Measurements from ENCODE around the gene KLF2.
A peak's percentile ranks its signal among the peaks of the same experiment; 100 is the strongest.

KLF2 gene

DNA sequence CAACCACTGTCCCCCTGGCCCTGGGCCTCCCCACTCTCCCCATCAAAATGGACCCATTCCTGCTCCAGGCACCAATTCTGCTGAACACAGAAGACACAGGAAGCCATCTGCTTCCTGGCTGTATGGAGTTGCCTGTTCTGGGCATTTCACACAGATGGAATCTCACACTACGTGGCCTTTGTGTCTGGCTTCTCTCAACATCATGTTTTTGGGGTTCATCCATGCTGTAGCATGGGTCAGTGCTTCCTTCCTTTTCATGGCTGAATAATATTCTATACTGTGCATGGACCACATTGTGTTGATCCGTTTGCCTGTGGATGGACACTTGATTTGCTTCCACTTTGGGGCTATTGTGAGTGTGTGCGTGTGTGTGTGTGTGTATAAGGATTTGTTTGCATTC lies 15.0 kb upstream of the KLF2 start:
- DNase-seq = no peak

DNA sequence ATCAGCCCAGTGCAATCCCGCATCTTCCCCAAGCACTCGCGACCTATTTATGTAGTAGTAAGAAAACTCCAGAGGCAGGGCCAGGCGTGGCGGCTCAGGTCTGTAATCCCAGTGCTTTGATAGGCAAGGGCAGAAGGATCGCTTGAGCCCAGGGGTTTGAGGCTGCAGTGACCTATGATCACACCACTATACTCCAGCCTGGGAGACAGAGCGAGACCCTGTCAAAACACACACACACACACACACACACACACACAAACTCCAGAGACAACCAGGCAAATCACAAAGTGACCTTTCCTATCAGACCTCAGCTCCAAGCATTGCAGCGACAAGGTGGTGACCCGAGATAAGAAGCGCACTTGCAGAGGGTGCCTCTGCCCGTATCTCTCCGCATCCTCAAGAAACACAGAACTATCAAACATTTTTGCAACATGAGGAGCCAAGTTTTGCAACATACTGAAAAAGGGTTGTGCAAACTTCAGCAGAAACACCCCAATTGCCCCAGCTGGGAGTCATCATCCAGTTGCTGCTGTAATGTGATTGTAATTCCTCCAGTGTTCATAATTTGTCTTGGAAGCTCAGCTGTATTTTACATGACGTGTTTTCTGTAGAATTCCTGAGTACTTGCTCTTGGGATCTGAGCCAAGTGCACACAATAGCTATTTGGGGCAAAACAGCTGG lies 8.7 kb upstream of the KLF2 start:
- DNase-seq = no peak

DNA sequence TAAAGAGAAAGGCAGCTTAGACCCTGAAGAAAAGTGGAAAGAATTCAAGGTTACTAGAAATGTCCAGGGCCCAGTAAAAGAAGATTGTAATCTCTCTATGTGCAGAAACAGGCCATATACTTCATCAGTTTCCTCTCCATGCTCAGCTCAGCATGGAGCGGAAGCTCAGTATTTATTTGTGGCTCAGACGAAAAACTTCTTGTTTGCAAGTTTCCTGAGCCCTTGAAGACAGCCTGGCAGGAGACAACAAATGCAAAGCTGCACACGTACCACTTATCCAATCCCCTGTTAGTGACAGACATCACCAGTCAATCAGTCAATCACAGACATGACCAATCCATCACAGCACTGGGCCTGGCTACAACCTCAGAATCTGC lies 8.1 kb upstream of the KLF2 start:
- no peak for DNase-seq

DNA sequence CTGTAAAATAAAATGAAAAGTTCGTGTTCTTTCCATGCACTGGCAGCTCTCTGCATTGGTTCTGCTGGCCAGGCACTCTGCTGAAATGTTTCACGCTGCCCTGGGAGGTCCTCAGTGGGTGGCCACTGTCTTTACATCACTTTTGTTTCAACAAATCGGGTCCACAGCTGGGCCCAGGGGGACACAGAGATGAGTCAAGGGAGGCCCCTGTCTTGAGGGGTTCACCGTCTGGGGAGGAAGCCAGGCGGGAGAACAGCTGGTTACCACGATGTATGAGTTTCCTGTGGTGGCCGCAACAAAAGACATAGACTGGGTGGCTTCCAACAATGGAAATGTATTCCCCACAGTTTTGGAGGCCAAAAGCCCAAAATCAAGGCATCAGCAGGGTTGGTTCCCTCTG lies 5.1 kb upstream of the KLF2 start:
- DNase-seq = no peak

DNA sequence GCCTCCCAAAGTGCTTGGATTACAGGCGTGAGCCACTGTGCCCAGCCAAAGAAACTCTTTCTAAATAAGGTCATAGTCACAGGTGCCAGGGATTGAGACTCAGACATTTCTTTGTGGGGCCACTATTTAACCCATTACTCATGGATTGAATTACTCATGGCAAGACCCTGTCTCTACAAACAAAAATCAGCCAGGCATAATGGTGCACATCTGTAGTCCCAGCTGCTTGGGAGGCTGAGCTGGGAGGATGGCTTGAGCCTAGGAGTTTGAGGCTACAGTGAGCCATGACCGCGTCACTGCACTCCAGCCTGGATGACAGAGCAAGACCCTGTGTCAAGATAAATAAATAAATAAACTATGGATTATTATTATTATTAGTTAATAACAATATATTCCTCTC lies 3.6 kb upstream of the KLF2 start:
- no peak for DNase-seq

DNA sequence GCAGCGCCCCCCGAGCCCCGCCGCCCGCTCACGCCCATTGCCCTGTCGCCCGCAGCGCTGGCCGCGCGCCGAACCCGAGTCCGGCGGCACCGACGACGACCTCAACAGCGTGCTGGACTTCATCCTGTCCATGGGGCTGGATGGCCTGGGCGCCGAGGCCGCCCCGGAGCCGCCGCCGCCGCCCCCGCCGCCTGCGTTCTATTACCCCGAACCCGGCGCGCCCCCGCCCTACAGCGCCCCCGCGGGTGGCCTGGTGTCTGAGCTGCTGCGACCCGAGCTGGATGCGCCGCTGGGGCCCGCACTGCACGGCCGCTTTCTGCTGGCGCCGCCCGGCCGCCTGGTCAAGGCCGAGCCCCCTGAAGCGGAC lies 518 bp downstream of the KLF2 start:
- peak; percentile 48 for DNase-seq

DNA sequence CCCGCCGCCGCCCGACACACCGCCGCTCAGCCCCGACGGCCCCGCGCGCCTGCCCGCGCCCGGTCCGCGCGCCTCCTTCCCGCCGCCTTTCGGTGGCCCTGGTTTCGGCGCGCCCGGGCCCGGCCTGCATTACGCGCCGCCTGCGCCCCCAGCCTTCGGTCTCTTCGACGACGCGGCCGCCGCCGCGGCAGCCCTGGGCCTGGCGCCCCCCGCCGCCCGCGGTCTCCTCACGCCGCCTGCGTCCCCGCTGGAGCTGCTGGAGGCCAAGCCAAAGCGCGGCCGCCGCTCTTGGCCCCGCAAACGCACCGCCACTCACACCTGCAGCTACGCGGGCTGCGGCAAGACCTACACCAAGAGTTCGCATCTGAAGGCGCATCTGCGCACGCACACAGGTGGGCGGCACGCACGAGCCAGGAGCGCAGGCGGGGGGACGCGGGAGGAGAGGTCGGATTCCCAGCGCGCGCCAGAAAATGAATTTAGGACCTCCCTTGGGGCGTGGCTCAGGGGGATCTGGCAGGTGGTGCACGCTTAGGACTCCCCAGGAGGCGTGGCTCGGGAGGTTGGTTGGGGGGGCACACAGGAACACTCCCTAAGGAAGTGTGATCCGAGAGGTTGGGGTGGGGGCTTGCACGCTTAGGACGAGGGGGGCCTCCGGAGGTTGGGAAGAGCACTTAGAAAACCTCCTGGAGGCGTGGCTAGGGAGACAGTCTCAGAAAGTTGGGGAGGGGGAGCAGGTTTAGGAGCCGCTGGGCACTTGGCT lies 1.2 kb downstream of the KLF2 start:
- peak; percentile 50 for DNase-seq

DNA sequence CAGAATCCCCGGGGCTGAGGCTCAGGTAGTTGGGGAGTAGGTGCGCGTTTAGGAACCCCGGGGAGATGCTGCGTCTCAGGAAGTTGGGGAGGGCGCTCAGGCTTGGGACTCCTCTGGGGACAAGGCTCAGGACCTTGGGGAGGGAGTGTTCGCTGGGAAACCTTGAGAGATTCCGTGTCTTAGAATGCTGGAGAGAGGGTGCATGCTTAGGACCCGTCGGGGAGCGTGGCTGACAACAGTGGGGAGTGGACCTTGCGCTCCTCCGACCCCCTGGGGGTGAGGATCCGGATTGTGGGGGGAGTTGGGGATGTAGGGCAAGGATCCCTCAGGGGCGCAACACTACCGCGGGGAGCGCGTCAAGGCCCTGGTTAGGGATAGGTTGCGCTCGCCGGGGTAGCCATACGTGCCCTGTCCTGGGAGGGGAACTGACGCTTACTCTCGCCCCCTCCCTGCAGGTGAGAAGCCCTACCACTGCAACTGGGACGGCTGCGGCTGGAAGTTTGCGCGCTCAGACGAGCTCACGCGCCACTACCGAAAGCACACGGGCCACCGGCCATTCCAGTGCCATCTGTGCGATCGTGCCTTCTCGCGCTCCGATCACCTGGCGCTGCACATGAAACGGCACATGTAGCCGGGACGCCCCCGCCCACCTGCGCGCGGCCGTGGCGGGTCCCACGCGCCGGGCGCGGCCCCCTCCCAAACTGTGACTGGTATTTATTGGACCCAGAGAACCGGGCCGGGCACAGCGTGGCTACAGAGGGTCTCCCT lies 2.0 kb downstream of the KLF2 start:
- DNase-seq = peak; percentile 37

DNA sequence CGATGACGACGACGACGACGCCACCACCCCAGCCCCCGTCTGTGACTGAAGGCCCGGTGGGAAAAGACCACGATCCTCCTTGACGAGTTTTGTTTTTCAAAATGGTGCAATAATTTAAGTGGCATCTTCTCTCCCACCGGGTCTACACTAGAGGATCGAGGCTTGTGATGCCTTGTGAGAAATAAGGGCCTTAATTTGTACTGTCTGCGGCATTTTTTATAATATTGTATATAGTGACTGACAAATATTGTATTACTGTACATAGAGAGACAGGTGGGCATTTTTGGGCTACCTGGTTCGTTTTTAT lies 2.5 kb downstream of the KLF2 start:
- no peak for DNase-seq

DNA sequence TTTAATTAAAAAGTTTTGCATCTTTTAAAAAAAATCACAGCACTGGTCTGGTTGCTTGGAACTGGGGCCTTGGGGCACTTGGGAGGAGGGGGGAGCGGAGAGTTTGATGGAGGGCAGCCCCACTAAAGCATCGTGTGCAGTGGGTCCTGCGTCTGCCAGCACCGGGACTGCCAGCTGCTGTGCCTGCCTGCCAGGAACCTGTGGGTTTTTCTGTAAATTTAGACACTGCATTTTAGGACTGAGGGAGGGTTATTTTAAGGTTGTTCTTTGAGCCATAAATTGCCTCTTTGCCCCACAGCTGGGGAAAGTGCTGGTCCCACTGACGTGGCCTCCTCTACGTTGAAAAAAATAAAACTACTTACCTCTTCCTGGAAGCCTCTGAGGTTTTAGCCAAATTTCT lies 2.9 kb downstream of the KLF2 start:
- DNase-seq = no peak

DNA sequence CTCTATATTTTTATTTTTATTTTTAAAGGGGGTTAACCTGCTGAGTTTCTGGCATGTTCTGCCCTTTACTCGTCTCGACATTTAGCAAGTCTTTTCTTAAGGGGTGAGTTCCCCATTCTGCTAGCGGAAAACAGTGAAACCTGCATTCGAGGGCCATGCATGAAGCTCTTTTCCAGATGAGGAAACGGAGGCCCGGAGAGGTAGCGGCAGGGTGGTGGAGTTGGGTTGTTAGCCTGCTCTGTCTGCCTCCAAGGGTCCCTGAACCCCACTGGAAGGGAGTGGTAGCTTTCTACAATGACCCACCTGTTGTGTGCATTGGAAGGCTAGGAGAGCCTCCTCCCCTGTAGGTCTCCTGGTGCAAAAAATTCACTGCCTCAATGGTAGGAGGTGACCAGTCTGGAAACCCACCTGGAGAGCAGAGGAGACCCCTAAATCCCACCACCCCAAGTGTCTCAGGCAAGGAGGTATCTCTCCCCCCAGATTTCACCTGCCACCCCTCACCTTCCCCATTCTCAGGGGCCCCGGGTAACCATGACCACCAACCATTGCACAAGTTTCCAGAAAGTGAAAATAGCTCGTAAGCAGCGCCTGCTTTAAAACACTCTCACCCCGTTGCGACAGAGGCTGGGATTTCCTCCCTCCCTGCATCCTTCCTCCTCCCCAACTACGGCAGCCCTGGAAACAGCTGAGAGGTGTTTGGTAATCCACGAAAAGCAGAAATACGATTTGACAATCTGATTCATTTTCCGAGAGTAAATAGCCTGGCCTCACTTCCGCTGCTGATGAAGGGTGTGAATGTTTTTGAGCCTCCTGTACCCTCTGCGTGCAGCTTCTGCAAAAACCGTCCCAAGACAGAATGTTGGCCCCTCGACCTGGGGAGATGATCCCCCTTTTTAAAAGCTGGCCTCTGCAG lies 3.5 kb downstream of the KLF2 start:
- peak; percentile 55 for DNase-seq

DNA sequence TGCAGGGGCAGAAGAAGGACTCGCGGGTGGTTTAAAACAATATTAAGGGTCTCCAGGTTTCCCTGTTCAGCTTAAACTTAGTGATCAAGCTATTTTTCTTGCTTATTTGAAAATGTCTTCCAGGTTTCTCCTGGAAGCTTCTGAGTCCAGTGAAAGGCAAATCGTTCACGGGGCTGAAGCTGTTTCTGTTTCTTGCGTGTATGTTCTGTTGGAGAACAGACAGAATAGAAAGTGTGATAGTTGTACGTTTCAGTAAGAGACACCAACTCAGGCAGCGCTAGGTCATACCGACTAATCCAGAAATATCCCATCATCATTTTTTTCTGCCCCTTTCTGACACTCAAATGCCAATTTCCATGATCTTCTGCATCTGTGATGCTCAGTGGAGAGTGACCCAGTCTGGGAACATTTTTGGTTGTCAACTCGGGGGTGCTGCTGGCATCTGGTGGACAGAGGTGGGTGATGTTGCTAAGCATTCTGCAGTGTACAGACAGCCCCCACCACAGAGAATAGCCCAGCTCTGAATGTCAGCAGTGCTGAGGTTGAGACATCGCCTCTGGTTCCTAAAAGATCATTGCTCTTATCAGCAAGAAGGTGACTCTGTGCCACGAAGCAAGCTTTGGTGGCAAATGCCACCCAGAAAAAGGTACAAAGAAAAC lies 4.3 kb downstream of the KLF2 start:
- DNase-seq = peak; percentile 22

DNA sequence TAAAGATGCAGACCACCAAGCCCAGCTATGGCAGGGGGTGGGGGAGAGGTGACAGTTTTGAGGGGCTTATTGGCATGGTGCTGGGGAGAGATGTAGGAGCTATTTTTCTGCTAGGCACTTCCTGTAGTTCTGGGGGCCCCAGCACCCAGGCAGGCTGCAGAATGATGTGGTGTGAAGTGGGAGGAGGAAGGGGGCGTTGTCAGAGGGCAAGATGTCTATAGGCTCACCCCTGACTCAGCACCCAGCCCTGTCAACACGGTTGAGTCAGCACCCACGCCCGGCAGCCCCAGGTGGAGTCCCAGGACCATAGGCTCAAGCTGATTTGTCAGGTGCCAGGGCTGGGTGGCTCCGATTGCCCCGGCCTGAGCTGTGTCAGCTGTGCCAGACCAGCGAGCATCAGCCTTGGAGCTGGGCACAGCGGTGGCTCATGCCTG lies 5.8 kb downstream of the KLF2 start:
- DNase-seq = peak; percentile 95

DNA sequence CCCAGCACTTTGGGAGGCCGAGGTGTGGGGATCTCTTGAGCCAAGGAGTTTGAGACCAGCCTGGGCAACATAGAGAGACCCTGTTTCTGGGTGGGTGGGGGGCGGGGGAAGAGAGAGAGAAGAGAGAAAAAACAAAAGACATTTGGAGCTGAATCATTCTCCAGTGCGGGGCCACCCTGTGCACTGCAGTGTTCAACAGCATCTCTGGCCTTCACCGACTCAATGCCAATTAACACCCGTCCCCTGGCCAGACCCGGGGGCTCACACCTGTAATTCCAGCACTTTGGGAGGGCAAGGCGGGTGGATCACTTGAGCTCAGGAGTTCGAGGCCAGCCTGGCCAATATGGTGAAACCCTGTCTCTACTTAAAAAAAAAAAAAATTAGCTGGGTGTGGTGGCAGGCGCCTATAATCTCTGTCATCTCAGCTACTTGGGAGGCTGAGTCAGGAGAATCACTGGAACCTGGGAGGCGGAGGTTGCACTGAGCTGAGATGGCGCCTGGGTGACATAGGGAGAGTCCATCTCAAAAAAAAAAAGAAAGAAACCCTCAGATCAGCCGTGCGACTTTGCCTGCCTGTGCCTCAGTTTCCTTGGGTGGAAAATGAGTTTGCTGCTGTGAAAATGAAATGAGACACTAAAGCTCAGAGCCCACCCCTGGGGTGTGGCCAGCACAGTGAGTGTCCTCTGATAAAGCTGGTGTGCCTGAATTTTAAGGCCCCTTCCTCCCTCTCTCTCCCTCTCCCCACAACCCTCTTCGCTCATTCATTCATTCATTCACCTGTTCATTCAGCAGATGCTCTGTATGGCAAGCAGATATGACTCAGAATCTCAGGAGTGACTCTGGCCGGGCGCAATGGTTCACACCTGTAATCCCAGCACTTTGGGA lies 6.4 kb downstream of the KLF2 start:
- DNase-seq = peak; percentile 26

DNA sequence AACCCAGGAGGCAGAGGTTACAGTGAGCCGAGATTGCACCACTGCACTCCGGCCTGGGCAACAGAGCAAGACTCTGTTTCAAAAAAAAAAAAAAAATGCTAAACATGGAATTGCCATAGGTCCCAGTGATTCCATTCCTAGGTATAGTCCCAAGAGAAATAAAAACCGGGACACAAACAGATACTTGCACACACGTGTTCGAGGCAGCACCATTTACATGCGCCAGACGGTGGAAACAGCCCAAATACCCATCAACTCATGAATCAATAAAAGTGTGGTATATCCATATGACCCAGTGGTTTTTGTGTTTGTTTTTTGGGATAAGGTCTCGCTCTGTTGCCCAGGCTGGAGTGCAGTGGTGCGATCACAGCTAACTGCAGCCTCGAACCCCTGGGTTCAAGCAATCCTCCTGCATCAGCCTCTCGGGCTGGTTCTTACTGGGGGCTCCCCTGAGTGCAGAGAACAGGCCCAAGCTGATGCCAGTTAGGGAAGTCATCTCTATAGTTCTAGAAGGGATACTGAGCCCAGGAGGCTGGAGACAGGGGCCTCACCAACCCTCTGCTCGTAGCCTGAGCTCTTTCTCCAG lies 8.5 kb downstream of the KLF2 start:
- no peak for DNase-seq

DNA sequence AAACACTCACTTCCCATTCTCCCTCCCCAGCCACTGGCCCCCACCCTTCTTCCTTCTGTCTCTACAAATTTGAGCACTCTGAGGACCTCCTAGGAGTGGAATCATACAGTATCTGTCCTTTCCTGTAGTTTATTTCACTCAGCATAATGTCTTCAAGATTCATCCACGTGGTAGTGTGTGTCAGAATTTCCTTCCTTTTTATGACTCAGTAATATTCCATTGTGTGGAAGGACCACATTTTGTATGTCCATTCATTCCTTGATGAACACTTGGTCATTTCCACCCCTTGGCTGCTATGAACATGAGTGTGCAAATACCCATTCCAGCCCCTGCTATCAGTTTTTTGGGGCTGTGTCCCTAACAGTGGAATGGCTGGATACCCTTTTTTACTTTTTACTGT lies 9.8 kb downstream of the KLF2 start:
- DNase-seq = no peak

DNA sequence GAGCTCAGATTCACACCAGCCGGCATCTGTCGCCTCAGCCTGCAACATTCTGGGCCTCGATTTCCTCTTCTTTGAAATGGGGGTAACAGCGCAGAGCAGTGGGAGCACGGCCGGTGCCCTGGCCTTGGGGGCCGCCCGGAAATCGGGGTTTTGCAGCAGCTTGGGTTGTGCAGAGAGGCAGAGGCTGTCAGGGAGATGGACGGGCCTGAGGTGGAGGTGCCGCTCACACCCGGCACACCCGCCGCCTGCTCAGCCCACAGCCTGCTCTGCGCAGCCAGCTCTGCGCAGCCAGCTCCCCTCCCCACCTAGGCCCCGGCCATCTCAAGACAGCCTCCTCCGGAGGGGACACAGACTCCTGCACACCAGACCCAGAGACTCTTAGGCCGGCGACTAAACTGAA lies 10.6 kb downstream of the KLF2 start:
- no peak for DNase-seq

DNA sequence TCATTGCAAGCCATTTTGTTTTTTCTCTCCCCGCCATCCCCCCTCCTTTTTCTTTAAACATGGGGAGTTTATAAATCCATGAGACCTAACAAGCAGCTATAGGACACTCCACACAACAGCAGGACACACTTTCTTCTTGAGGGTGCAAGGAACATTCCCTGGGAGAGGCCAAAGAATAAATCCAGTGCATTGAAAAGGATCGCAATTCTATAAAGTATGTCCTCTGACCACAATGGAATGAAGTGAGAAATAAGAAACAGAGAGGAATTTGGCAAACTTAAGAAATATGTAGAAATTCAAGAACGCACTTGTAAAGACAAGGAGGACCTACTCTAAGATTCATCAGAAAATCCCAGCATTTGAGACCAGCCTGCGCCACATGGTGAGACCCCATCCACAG lies 11.9 kb downstream of the KLF2 start:
- DNase-seq = no peak

DNA sequence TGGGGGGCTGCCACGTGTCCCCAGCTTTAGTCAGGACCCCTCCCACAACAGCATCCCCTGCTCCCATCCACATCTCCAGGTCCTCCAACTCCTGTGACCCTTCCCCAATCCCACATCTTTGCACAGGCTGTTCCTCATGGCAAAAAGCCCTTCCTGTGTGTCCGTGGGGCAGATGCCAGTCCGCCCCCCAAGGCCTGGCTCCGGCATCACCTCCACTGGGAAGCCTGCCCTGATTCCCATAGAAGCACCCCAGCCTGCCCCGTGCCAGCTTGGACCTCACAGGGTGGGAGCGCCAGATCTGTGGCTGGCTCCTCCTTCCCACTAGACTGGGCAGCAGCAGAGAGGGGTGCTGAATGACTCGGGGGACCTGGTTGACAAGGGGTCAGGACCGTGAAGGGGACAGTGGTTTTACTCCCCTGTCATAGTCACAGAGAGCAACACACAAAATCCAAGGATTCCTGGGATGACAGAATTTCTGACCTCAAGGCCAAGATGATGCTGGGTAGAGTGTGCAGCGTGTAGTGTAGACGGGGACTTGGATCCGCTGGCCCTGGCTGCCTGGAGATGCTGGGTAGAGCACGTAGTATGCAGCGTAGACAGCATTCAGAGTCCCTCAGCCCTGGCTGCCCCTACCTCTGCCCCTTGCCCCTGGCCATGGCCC lies 13.3 kb downstream of the KLF2 start:
- DNase-seq = no peak
